OCI-LY3 (cell line): ENCODE results near the gene MATN4.

ENCODE experiments used
- CTCF ChIP-seq: fragments of 200-600, 300-600 bp; sonication (generic); IDR thresholded peaks from 2 replicates; pipeline ENCODE4 v1.5.1; 2014; ENCODE audit warnings: antibody characterized with exemption, low read length, low read depth
- EZH2phosphoT487 ChIP-seq: fragments of 200-600 bp; shearing (Covaris generic); IDR thresholded peaks from 2 replicates; pipeline ENCODE4 v1.6.1; 2018; ENCODE audit warnings: antibody characterized with exemption, mixed run types, low read depth

- no peak for TF ChIP-seq CTCF
- no peak for TF ChIP-seq EZH2phosphoT487
These were observed 31.7 kb upstream of the MATN4 start for GRCh38 chr20:45339799-45340198.
